Measurements from ENCODE around the gene MCC.
A peak's percentile ranks its signal among the peaks of the same experiment; 100 is the strongest.

Gene MCC

DNA sequence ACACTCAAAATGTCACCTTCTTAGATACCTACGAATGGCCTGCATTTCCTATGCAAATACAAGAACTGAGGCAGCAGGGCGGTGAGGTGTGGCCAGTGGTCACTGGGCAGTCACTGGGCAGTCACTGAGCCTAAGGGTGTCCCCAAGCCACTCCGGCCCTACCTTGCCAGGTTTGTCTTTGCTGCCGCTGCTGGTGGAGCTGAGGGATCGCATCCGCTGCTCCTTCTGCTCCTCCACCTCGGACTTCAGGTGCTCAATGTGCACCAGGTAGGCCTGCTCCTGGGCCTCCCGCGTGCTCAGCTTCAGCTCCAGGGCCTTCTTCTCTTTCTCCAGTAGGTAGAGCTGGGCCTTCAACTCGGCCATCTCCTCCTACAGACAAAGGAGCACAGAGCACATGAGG is 439.3 kb downstream of the MCC start:
- H3K9me3 Mint-ChIP-seq = no peaks in the 10 kb centered on the region
- H3K36me3 Mint-ChIP-seq (ENCODE audit: low read depth) = peaks cover 34% of the 10 kb centered on the region
- peaks cover 12% of the 10 kb centered on the region for H3K4me1 Mint-ChIP-seq
- H3K4me3 Mint-ChIP-seq = no peak overlapping the region
- DNase-seq = no peak
- H3K27me3 Mint-ChIP-seq (ENCODE audit: low read depth, poor library complexity) = no peaks in the 10 kb centered on the region
- TF ChIP-seq, protein P1, sequence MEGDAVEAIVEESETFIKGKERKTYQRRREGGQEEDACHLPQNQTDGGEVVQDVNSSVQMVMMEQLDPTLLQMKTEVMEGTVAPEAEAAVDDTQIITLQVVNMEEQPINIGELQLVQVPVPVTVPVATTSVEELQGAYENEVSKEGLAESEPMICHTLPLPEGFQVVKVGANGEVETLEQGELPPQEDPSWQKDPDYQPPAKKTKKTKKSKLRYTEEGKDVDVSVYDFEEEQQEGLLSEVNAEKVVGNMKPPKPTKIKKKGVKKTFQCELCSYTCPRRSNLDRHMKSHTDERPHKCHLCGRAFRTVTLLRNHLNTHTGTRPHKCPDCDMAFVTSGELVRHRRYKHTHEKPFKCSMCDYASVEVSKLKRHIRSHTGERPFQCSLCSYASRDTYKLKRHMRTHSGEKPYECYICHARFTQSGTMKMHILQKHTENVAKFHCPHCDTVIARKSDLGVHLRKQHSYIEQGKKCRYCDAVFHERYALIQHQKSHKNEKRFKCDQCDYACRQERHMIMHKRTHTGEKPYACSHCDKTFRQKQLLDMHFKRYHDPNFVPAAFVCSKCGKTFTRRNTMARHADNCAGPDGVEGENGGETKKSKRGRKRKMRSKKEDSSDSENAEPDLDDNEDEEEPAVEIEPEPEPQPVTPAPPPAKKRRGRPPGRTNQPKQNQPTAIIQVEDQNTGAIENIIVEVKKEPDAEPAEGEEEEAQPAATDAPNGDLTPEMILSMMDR (IDR thresholded peaks at IDR 0.05) = no peak
- H3K27ac Mint-ChIP-seq = no peak overlapping the region

DNA sequence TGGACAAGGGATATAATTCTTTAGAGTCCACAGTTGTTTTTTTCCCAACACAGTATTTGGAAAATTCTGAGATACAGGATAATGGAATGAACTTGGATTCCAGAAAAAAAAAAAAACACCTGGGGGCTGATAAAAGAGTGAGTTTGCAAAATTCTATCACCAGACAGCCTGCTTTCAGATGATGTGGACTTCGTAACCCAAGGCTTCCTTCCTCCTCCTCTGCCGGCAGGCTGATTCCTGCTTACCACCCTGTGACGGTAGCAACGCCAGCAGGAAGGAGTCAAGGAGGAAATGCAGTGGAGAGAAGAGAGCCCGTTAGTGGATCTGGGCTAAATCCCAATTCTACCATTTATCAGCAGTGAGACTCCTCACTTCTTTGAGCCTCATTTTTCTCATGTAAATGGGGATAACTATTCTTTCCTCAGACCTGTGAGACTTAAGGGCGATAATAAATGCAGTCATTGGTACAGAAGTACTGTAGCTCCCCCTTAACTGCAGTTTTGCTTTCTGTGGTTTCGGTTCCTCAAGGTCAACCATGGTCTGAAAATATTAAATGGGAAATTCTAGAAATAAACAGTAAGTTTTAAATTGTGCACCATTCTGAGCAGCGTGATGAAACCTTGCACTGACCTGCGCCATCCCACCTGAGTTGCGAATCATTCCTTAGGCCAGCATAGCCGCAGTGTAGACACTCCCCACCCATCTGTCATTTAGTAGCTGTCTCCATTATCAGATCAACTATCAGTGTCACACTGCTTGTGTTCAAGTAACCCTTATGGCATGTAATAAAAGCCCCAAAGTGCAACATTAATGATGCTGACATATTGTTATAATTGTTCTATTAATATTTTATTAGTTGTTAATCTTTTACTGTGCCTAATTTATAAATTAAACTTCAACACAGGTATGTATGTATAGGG is 440.3 kb downstream of the MCC start:
- Mint-ChIP-seq H3K36me3 (ENCODE audit: low read depth) (peaks cover 30% of the 10 kb centered on the region), H3K27ac (no peak overlapping the region), H3K9me3 (no peaks in the 10 kb centered on the region), H3K27me3 (ENCODE audit: low read depth, poor library complexity) (no peaks in the 10 kb centered on the region), H3K4me1 (peaks cover 9% of the 10 kb centered on the region), H3K4me3 (no peak overlapping the region)
- DNase-seq = no peak
- TF ChIP-seq, protein P1 (IDR thresholded peaks at IDR 0.05) = no peak

DNA sequence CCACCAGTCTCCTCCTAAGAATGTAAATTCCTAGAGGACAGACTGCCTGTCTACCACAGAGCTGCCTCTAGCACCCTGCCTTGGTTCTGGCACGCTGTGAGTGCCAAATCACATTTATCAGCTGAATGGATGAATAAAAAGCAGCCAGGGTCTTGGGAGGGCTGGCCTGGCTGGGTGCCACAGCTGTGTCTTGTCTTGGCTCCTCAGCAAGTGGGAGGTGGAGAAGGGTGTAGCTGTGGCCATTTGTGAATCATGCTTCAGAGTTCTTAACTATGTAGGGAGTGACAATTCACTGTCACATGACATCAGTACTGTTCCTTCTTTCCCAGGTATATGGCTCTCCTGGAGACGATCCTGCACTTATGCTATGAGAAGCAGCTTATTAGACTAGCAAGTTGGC is 441.0 kb downstream of the MCC start:
- H3K27ac Mint-ChIP-seq = peak overlapping the region; percentile 37
- no peaks in the 10 kb centered on the region for H3K9me3 Mint-ChIP-seq
- peaks cover 9% of the 10 kb centered on the region for H3K4me1 Mint-ChIP-seq
- no peak for DNase-seq
- peaks cover 25% of the 10 kb centered on the region for H3K36me3 Mint-ChIP-seq (ENCODE audit: low read depth)
- no peaks in the 10 kb centered on the region for H3K27me3 Mint-ChIP-seq (ENCODE audit: low read depth, poor library complexity)
- no peak overlapping the region for H3K4me3 Mint-ChIP-seq
- TF ChIP-seq, protein P1 (IDR thresholded peaks at IDR 0.05) = no peak

DNA sequence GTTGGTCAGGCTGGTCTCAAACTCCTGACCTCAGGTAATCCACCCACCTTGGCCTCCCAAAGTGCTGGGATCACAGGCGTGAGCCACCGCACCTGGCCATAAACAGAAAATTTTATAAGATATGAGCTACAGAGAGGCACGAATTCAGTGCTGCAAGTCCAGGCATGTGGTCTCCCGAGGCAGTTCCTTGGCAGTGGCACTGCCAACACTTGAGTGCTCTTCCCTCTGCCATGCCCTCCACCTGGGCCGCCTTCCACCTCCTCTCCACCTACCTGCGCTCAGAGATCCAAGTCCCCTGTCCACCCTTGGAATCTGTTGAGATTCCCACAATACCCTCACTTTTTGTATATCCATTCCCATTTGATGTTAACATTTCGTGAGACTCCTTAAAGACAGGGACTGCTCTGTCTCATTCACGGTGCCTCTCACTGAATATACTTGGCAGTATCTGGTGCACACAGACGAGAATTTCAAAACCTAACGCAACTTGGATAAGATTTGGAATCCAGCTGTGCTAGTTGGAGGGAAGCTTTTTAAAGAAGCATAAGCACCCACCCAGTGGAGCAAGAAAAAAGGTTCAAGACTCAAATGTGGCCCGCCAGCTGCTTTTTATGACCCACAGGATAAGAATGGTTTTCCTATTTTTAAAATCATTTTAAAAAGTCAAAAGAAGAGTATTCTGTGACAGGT is 443.3 kb downstream of the MCC start:
- Mint-ChIP-seq H3K4me1 (peaks cover 25% of the 10 kb centered on the region), H3K27ac (no peak overlapping the region), H3K36me3 (ENCODE audit: low read depth) (peaks cover 34% of the 10 kb centered on the region), H3K9me3 (no peaks in the 10 kb centered on the region), H3K27me3 (ENCODE audit: low read depth, poor library complexity) (no peaks in the 10 kb centered on the region), H3K4me3 (no peak overlapping the region)
- TF ChIP-seq, protein P1 (IDR thresholded peaks at IDR 0.05) = no peak
- no peak for DNase-seq

DNA sequence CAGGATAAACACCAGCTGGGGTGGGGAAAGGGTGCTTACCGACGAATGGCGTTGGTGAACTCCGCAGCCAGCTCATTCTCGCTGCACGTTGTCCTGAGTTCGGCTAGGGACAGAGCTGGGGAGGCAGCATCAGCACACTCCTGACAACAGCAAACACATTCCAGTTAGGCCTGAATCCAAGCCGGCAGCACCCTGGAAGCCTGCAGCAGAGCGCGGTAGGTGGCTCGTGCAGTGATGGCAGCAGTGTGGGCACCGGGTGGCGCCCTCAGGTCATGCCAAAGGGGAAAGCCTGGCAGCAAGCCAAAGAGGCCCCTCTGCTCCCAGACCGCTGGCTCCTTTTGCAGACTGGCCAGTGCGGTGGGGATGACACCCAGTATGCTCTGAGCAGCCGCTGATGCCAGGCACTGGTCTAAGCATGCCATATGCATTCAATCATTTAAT is 444.7 kb downstream of the MCC start:
- peaks cover 33% of the 10 kb centered on the region for H3K36me3 Mint-ChIP-seq (ENCODE audit: low read depth)
- H3K4me1 Mint-ChIP-seq = peaks cover 32% of the 10 kb centered on the region
- no peaks in the 10 kb centered on the region for H3K27me3 Mint-ChIP-seq (ENCODE audit: low read depth, poor library complexity)
- H3K4me3 Mint-ChIP-seq = no peak overlapping the region
- TF ChIP-seq, protein P1 (IDR thresholded peaks at IDR 0.05) = peak; percentile 27
- peak; percentile 49 for DNase-seq
- no peaks in the 10 kb centered on the region for H3K9me3 Mint-ChIP-seq
- peak overlapping the region; percentile 30 for H3K27ac Mint-ChIP-seq
